Cerebellar cortex (tissue), 1 donor: ENCODE measurements around the gene CDR2L.
A peak's percentile ranks its signal among the peaks of the same experiment; 100 is the strongest.

Experiments used
- DNase-seq: peaks from one replicate; pipeline ENCODE4 v3.0.0-alpha.2; 2015; ENCODE audit warnings: low spot score

The CDR2L gene

GRCh38 chr17:74987418-74987908 is at the start of gene CDR2L:
TSS of gene CDR2L (plus strand) at chr17:74987632. CDS start at chr17:74988044, 412 bp downstream.
- peak; percentile 97 for DNase-seq

- DNase-seq, result no peak
Observed at GRCh38 chr17:74938194-74938950, 49.1 kb upstream of the CDR2L start.

- no peak for DNase-seq
Observed at GRCh38 chr17:74939534-74939933, 47.9 kb upstream of the CDR2L start.

DNA sequence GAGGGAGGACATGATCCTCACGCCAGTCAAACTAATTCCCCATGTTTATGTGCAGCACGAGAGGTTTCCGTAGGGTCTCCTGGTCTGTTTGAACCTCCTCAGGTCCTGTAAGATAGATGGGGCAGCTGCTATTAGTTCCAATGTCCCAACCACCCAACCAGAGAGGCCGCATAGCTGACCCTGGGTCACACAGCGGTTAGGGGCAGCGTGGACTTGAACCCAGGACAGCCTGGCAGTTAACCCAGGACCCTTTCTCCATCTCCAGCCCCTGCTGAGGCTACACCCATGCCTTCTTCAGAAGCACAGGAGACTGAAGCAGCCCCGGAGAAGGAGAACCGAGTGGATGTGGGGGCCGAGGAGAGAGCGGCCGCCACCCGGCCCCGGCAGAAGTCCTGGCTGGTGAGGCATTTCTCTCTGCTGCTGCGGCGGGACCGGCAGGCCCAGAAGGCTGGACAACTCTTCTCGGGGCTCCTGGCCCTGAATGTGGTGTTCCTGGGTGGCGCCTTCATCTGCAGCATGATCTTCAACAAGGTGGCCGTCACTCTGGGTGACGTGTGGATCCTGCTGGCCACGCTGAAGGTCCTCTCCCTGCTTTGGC is 46.2 kb upstream of the CDR2L start:
- no peak for DNase-seq

- DNase-seq, result no peak
Observed at GRCh38 chr17:74943808-74944522, 43.5 kb upstream of the CDR2L start.

DNA sequence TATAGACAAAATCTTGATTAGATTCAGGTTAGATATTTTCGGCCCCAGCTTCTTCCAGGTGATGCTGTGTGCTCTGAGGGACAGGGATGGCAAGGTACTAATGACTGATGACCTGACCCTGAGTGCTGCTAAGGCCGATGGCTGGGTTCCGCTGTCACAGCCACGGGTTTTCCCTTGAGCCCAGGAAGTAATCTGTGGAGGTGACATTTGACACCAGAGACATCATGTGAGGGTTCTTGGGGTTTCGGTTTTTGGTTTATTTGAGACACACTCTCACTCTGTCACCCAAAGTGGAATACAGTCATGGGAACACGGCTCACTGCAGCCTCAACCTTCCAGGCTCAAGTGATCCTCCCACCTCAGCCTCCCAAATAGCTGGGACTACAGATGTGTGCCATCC is 41.9 kb upstream of the CDR2L start:
- DNase-seq, result no peak

DNA sequence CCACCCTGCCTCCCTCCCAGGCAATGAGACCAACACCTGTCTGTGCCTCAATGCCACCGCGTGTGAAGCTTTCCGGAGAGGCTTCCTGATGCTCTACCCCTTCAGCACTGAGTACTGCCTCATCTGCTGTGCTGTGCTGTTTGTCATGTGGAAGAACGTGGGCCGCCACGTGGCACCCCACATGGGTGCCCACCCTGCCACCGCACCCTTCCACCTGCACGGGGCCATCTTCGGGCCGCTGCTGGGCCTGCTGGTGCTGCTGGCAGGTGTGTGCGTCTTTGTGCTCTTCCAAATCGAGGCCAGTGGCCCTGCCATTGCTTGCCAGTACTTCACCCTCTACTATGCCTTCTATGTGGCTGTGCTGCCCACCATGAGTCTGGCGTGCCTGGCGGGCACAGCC is 40.8 kb upstream of the CDR2L start:
- DNase-seq, result no peak

GRCh38 chr17:74947041-74947754 is 40.2 kb upstream of the CDR2L start:
- no peak for DNase-seq

DNA sequence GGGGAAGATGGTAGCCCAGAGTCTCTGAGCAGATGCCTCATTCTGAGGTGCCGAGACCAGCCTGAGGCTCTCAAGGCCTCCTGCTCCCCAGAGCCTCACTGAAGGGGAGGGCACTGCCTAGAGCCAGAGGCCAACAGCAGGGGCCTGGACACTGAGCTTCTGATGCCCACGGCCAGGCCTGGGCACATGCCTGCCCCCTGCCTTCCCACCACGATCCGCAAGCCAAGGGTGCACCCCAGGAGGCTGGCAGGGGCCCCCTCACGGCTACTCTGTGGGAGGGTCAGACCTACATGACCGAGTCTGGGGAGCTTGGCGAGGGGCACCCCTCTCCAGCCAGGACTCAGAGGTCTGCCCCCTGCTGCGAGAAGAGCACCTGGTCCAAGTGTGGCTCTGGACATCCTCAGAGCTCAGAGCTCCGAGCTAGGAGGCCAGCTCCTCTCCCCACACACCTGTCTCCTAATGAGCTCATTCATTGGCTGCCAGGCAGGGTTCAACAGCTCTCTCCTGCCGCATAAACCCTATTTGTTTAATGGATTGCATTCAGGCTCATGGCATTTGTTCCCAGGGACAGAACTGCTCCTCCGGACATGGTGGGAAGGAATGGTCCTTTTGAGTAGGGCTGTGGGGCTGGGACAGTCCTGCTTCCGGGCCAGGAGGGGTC is 37.8 kb upstream of the CDR2L start:
- no peak for DNase-seq

GRCh38 chr17:74950207-74950606 is 37.2 kb upstream of the CDR2L start:
- no peak for DNase-seq

DNA sequence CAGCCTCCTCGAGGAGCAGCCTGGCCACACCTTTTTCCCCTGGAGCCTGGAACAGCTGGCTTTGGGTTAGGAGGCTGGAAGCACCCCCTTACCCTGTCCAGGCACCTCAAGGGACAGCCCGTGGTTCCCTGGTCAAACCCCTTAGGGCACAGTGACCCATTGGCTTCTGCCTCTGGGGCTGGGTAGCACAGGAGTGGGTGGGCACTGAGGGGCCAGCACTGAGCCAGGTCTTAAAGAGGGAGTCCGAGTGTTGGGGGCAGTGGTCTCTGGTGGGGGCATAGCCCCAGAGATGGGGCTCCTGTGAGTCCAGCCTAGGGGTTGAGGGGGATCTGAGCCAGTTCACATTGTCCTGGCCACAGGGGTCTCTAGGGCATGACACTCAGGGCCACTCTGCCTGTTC is 36.4 kb upstream of the CDR2L start:
- DNase-seq, result no peak

- no peak for DNase-seq
Observed at GRCh38 chr17:74951680-74952421, 35.6 kb upstream of the CDR2L start.

GRCh38 chr17:74952431-74953133 is 34.9 kb upstream of the CDR2L start:
- DNase-seq, result no peak

DNA sequence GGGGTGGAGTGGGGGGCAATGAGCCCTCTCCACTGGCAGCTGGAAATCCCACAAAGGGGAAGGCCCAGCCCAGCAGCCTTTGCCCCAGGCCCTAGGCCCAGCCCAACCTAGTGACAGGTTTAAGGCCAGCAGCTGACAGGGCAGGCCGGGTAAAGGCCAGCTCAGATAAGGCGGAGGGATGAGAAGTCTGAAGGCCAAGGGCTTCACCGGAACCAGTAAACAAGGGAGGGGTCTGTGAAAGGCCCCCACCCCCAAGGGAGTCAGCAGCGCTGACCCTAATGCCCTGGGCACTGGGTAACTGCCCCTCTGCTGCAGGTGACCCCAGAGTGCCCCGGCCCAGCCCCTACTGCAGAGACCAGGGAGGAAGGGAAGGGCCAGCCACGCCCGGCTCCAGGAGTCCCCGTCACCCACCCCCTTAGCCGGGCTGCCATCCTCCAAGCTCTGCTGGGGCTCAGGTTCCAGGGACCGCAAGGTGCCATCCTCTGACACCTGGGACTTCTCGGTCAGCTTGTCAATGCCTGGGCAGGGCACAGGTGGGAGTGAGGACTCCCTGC is 34.2 kb upstream of the CDR2L start:
- DNase-seq, result no peak

- no peak for DNase-seq
Observed at GRCh38 chr17:74954115-74954514, 33.3 kb upstream of the CDR2L start.

GRCh38 chr17:74954665-74955421 is 32.6 kb upstream of the CDR2L start:
- DNase-seq, result no peak

DNA sequence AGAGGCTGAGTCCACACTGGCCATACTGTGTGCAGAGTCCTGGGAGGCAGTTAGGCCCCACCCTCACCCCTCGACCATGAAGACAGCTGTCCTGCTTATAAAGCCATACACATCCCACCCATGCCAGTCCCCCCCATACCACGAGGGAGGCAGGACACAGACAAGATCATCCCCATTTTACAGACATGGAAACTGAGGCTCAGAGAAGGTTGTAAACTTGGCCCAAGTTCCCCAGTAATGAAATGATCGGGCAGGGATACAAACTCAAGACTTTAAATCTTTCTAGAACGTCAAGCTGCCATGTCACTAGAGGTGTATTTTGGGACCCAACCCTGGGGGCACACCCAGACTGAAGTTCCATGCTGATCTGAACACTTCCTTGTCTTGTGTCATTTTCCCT is 31.3 kb upstream of the CDR2L start:
- no peak for DNase-seq

DNA sequence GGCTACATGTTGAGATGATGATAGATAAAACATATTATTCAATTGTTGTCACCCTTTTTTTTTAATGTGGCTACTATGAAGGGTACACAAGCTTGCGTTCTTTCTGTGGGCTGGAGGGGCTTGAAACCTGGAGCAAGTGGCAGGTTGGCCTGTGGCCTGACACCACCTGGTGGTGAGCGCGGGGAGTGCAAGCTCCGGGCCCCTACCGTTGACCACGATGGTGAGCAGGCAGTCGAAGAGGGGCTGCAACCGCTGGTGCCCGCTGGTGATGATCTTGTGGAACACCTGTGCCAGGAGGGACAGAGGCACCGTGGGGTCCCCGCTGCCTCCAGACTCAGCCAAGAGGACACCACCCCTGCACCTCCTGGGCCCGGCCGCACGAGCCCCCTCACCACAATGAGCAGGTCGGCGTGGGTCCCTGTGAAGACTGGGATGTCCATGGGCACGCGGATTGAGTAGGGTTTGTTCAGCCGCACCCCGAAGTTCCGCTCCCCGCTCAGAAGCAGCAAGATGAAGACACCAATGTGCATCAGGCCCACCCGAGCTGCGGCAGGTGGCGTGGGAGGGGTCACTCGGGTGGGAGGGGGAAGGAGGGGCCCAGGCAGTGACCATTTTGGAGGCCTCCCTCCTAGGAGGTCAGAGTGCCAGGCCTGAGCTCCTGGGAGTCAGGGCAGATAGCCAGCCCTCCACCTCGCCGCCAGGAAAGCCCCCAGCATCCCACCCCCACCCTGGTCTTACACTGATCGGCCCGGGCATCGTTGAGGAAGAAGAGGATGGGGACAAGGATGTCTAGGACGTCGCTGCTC is 29.3 kb upstream of the CDR2L start:
- DNase-seq, result peak; percentile 65
